ENCODE measurements around the gene ZMYND11. TPM values are rescaled to one million over a fixed set of nuclear protein-coding genes. Genes with fewer than 3 reads are reported as not detected.

Gene ZMYND11
- total RNA-seq, 2 donors from 2014 or later, result 34.2 to 37.7 TPM

DNA sequence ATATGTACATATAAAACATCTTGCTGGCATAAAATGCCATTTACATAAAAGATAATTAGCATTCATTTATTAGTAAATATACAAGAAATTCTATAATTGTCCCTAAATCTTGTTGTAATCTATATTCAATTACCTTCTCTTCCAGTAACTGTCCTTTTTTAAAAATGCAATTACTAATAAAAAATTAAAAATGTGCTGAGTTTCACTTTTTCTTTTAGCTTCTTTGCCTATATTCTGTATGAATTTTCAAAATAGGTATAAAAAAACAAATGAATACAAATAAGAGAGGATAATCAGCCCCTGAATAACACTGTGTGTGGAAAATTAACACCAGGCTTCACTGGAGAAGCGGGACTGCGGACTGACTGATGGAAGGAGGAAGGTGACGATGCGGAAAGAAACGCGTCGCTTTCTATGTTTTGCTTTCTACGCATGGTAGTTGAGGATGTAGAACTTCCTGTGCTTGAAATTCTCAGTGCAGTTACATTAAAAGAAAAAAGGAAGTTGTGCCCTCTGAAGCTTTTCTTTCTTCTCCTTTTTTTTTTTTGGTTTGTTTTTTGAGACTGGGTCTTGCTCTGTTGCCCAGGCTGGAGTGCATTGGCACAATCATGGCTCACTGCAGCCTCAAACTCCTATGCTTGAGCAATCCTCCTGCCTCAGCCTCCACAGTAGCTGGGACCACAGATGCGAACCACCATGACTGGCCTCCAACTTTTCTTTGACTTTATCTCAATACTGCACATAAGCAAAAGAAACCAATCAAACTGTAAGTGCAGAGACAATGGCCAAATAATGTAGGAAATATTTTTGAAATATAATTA, 7.4 kb upstream of the ZMYND11 start:
- Mint-ChIP-seq H3K36me3 (ENCODE audit: low read depth) (no peaks in the 10 kb centered on the region), H3K4me1 (peaks cover 12% of the 10 kb centered on the region), H3K4me3 (no peak overlapping the region), H3K27ac (no peak overlapping the region), H3K9me3 (peaks cover 1% of the 10 kb centered on the region), H3K27me3 (ENCODE audit: insufficient read depth) (peaks cover 44% of the 10 kb centered on the region)
- H3K36me3 ChIP-seq (ENCODE audit: control insufficient read depth, insufficient read depth, low read length), result no peaks in the 10 kb centered on the region
- no peak overlapping the region for H3K4me3 ChIP-seq (ENCODE audit: low read length)
- WGBS, 2 experiments (ENCODE audit: insufficient coverage in 1 of 2, insufficient read length in 1 of 2), result 95 to 97% methylated on average over 3 to 9 of the region's 9 CpGs
- no peak overlapping the region for H3K27ac ChIP-seq (ENCODE audit: low read depth, low read length)
- H3K9me3 ChIP-seq (ENCODE audit: control insufficient read depth, low read length), result peaks cover 5% of the 10 kb centered on the region
- no peak overlapping the region for H3K9ac ChIP-seq (ENCODE audit: extremely low read depth, low read length, poor library complexity, severe bottlenecking)
- DNase-seq, result no peak
- H3K4me1 ChIP-seq (ENCODE audit: control insufficient read depth, insufficient read depth, low read length), result no peaks in the 10 kb centered on the region
- H3K27me3 ChIP-seq (ENCODE audit: control insufficient read depth, insufficient read depth, low read length, poor library complexity, severe bottlenecking), result peaks cover 39% of the 10 kb centered on the region
- TF ChIP-seq, protein P1, sequence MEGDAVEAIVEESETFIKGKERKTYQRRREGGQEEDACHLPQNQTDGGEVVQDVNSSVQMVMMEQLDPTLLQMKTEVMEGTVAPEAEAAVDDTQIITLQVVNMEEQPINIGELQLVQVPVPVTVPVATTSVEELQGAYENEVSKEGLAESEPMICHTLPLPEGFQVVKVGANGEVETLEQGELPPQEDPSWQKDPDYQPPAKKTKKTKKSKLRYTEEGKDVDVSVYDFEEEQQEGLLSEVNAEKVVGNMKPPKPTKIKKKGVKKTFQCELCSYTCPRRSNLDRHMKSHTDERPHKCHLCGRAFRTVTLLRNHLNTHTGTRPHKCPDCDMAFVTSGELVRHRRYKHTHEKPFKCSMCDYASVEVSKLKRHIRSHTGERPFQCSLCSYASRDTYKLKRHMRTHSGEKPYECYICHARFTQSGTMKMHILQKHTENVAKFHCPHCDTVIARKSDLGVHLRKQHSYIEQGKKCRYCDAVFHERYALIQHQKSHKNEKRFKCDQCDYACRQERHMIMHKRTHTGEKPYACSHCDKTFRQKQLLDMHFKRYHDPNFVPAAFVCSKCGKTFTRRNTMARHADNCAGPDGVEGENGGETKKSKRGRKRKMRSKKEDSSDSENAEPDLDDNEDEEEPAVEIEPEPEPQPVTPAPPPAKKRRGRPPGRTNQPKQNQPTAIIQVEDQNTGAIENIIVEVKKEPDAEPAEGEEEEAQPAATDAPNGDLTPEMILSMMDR (conservative IDR thresholded peaks at IDR 0.05), result no peak

DNA sequence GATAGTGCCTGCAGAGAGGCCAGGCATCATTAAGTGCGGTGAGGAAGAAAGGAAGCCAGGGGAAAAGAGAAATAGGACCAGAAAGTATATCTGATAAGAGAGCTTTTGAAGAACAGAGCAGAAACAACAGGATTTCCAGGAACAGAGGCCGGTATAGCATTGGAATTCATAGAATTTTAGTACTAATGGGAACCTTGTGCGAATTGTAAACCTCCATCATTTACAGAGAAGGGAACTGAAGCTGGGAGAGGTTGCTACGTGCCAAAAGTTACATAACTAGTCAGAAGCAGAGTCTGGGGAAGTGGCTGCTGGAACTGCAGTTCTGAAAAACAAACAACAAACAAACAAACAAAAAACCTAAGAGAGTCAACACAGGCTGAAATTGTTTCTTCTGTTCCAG, 5.4 kb upstream of the ZMYND11 start:
- Mint-ChIP-seq H3K36me3 (ENCODE audit: low read depth) (no peaks in the 10 kb centered on the region), H3K4me3 (no peak overlapping the region), H3K4me1 (peaks cover 27% of the 10 kb centered on the region), H3K27me3 (ENCODE audit: insufficient read depth) (peaks cover 54% of the 10 kb centered on the region), H3K27ac (no peak overlapping the region), H3K9me3 (no peaks in the 10 kb centered on the region)
- TF ChIP-seq, protein P1 (conservative IDR thresholded peaks at IDR 0.05), result no peak
- H3K4me3 ChIP-seq (ENCODE audit: low read length), result no peak overlapping the region
- H3K27ac ChIP-seq (ENCODE audit: low read depth, low read length), result no peak overlapping the region
- peaks cover 52% of the 10 kb centered on the region for H3K27me3 ChIP-seq (ENCODE audit: control insufficient read depth, insufficient read depth, low read length, poor library complexity, severe bottlenecking)
- no peak overlapping the region for H3K9ac ChIP-seq (ENCODE audit: extremely low read depth, low read length, poor library complexity, severe bottlenecking)
- H3K4me1 ChIP-seq (ENCODE audit: control insufficient read depth, insufficient read depth, low read length), result no peaks in the 10 kb centered on the region
- WGBS, 2 experiments (ENCODE audit: insufficient coverage in 1 of 2, insufficient read length in 1 of 2), result 86 to 96% methylated on average over 3 to 4 of the region's 4 CpGs
- H3K9me3 ChIP-seq (ENCODE audit: control insufficient read depth, low read length), result peaks cover 5% of the 10 kb centered on the region
- no peak for DNase-seq
- no peaks in the 10 kb centered on the region for H3K36me3 ChIP-seq (ENCODE audit: control insufficient read depth, insufficient read depth, low read length)

DNA sequence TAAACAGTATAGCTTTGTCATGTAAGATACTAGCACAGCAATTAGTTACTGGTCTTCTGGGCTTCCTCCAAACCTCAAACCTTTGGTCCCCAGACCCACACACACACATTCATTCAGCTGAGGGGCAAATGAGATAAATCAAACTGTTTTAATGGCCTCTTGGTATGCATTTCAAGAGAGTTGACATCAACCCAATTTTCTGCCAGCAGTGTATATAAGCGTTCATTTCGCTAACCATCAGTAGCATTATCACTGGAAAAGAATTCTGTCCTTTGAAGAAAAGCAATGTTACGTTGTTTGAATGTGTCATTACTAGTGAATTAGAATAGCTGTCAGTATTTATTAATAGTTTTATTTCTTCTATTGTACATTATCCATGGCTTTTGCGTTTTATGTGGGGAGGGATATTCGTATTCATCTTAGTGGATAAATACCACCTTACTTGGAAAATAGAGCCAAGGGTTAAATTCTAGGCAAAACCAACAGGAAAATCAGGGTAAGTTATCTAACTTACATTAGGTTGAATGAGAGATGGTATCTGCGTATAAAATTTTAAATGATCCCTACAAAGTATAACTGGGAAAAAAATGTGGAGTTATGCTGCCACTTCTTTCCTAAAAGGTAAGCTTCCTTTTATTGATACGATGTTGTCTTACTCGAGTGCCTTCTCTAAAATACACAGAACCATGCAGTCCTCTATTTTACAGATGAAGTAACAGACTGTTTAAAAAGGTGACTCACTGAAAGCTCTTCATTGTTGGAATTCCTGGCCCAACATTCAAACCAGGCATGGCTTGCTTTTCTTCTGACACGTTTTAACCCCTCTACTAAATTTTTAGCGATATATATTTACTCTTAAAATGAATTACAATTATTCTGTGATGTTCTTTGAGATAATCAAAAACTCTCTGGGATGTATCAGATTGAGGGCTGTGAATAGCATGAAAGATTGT, 2.0 kb upstream of the ZMYND11 start:
- no peak overlapping the region for H3K27ac ChIP-seq (ENCODE audit: low read depth, low read length)
- 35 to 54% methylated on average over 4 to 9 of the region's 10 CpGs for WGBS, 2 experiments (ENCODE audit: insufficient coverage in 1 of 2, insufficient read length in 1 of 2)
- H3K4me1 Mint-ChIP-seq, result peaks cover 23% of the 10 kb centered on the region

More for the DNA sequence above, 2.0 kb upstream of the ZMYND11 start:
- H3K27ac Mint-ChIP-seq, result no peak overlapping the region
- no peak overlapping the region for H3K9ac ChIP-seq (ENCODE audit: extremely low read depth, low read length, poor library complexity, severe bottlenecking)
- H3K36me3 ChIP-seq (ENCODE audit: control insufficient read depth, insufficient read depth, low read length), result no peaks in the 10 kb centered on the region
- H3K4me3 ChIP-seq (ENCODE audit: low read length), result peak overlapping the region; percentile 81
- H3K4me3 Mint-ChIP-seq, result peak overlapping the region; percentile 74
- TF ChIP-seq, protein P1 (conservative IDR thresholded peaks at IDR 0.05), result no peak
- no peak for DNase-seq
- no peaks in the 10 kb centered on the region for H3K4me1 ChIP-seq (ENCODE audit: control insufficient read depth, insufficient read depth, low read length)
- peaks cover 52% of the 10 kb centered on the region for H3K27me3 ChIP-seq (ENCODE audit: control insufficient read depth, insufficient read depth, low read length, poor library complexity, severe bottlenecking)
- no peaks in the 10 kb centered on the region for H3K9me3 Mint-ChIP-seq
- H3K9me3 ChIP-seq (ENCODE audit: control insufficient read depth, low read length), result no peaks in the 10 kb centered on the region
- H3K36me3 Mint-ChIP-seq (ENCODE audit: low read depth), result no peaks in the 10 kb centered on the region
- H3K27me3 Mint-ChIP-seq (ENCODE audit: insufficient read depth), result peaks cover 54% of the 10 kb centered on the region
